ENCODE data around the gene STX10. TPM values are rescaled to one million over a fixed set of nuclear protein-coding genes. Genes with fewer than 3 reads are reported as not detected.

Gene STX10
- total and polyA plus RNA-seq, 9 donors: 33.6 to 54.5 (median 46.8) TPM

GRCh38 chr19:13120031-13120430, 30.1 kb downstream of the STX10 start:
- H3K27ac ChIP-seq (ENCODE audit: low read length): no peak overlapping the region
- no peaks in the 10 kb centered on the region for H3K27me3 ChIP-seq (ENCODE audit: control insufficient read depth, insufficient read depth, low read length)
- H3K36me3 ChIP-seq (ENCODE audit: control insufficient read depth, insufficient read depth, low read length): peaks cover 8% of the 10 kb centered on the region
- peaks cover 33% of the 10 kb centered on the region for H3K4me1 ChIP-seq (ENCODE audit: control insufficient read depth, insufficient read depth, low read length)
- WGBS (ENCODE audit: insufficient coverage): 71% methylated on average over 2 of the region's 9 CpGs
- no peak overlapping the region for H3K4me3 ChIP-seq (ENCODE audit: low read length)
- H3K9me3 ChIP-seq (replicated peaks; ENCODE audit: control insufficient read depth, low read depth, low read length): no peaks in the 10 kb centered on the region
- DNase-seq: no peak

GRCh38 chr19:13119627-13120026, 30.5 kb downstream of the STX10 start:
- Histone ChIP-seq H3K36me3 (ENCODE audit: control insufficient read depth, insufficient read depth, low read length) (peaks cover 9% of the 10 kb centered on the region), H3K27me3 (ENCODE audit: control insufficient read depth, insufficient read depth, low read length) (no peaks in the 10 kb centered on the region), H3K27ac (ENCODE audit: low read length) (no peak overlapping the region), H3K4me3 (ENCODE audit: low read length) (peak overlapping the region; percentile 94), H3K9me3 (replicated peaks; ENCODE audit: control insufficient read depth, low read depth, low read length) (no peaks in the 10 kb centered on the region), H3K4me1 (ENCODE audit: control insufficient read depth, insufficient read depth, low read length) (peaks cover 33% of the 10 kb centered on the region)
- WGBS (ENCODE audit: insufficient coverage): 74% methylated on average over 4 of the region's 8 CpGs
- DNase-seq: no peak

GRCh38 chr19:13118424-13119193, 31.6 kb downstream of the STX10 start:
- Histone ChIP-seq H3K9me3 (replicated peaks; ENCODE audit: control insufficient read depth, low read depth, low read length) (no peaks in the 10 kb centered on the region), H3K4me3 (ENCODE audit: low read length) (peak overlapping the region; percentile 94), H3K36me3 (ENCODE audit: control insufficient read depth, insufficient read depth, low read length) (peaks cover 10% of the 10 kb centered on the region), H3K27me3 (ENCODE audit: control insufficient read depth, insufficient read depth, low read length) (no peaks in the 10 kb centered on the region), H3K27ac (ENCODE audit: low read length) (no peak overlapping the region), H3K4me1 (ENCODE audit: control insufficient read depth, insufficient read depth, low read length) (peaks cover 33% of the 10 kb centered on the region)
- DNase-seq: peak; percentile 46
- WGBS (ENCODE audit: insufficient coverage): under 1% methylated on average over 43 of the region's 57 CpGs

GRCh38 chr19:13117772-13118423, 32.3 kb downstream of the STX10 start, which contains the start of gene NACC1:
TSS of gene NACC1 (plus strand) at chr19:13118264. CDS start at chr19:13135208, 16,944 bp downstream.
- Histone ChIP-seq H3K27ac (ENCODE audit: low read length) (peak within 1 kb of the TSS; percentile 67), H3K4me1 (ENCODE audit: control insufficient read depth, insufficient read depth, low read length) (peaks cover 33% of the 10 kb centered on the region), H3K9me3 (replicated peaks; ENCODE audit: control insufficient read depth, low read depth, low read length) (no peaks in the 10 kb centered on the region), H3K4me3 (ENCODE audit: low read length) (peak within 1 kb of the TSS; percentile 94), H3K36me3 (ENCODE audit: control insufficient read depth, insufficient read depth, low read length) (peaks cover 16% of the 10 kb centered on the region), H3K27me3 (ENCODE audit: control insufficient read depth, insufficient read depth, low read length) (no peaks in the 10 kb centered on the region)
- DNase-seq: peak; percentile 96
- WGBS (ENCODE audit: insufficient coverage): 0% methylated on average over 42 of the region's 65 CpGs

GRCh38 chr19:13117176-13117771, 32.9 kb downstream of the STX10 start:
- Histone ChIP-seq H3K27me3 (ENCODE audit: control insufficient read depth, insufficient read depth, low read length) (no peaks in the 10 kb centered on the region), H3K36me3 (ENCODE audit: control insufficient read depth, insufficient read depth, low read length) (peaks cover 21% of the 10 kb centered on the region), H3K9me3 (replicated peaks; ENCODE audit: control insufficient read depth, low read depth, low read length) (no peaks in the 10 kb centered on the region), H3K27ac (ENCODE audit: low read length) (peak overlapping the region; percentile 25), H3K4me1 (ENCODE audit: control insufficient read depth, insufficient read depth, low read length) (peaks cover 33% of the 10 kb centered on the region), H3K4me3 (ENCODE audit: low read length) (peak overlapping the region; percentile 88)
- no peak for DNase-seq
- WGBS (ENCODE audit: insufficient coverage): 17% methylated on average over 14 of the region's 20 CpGs

- Histone ChIP-seq H3K9me3 (replicated peaks; ENCODE audit: control insufficient read depth, low read depth, low read length) (no peaks in the 10 kb centered on the region), H3K4me1 (ENCODE audit: control insufficient read depth, insufficient read depth, low read length) (peaks cover 33% of the 10 kb centered on the region), H3K36me3 (ENCODE audit: control insufficient read depth, insufficient read depth, low read length) (peaks cover 23% of the 10 kb centered on the region), H3K27ac (ENCODE audit: low read length) (peak within 1 kb of the TSS; percentile 50), H3K4me3 (ENCODE audit: low read length) (peak within 1 kb of the TSS; percentile 88), H3K27me3 (ENCODE audit: control insufficient read depth, insufficient read depth, low read length) (no peaks in the 10 kb centered on the region)
- WGBS (ENCODE audit: insufficient coverage): 0% methylated on average over 43 of the region's 51 CpGs
- peak; percentile 97 for DNase-seq
Measured at GRCh38 chr19:13116282-13117175, 33.6 kb downstream of the STX10 start, which contains the start of gene TRMT1. TSS of gene TRMT1 (minus strand) at chr19:13116740. CDS start at chr19:13116399, 341 bp downstream.

GRCh38 chr19:13115936-13116281, 34.3 kb downstream of the STX10 start:
- Histone ChIP-seq H3K4me3 (ENCODE audit: low read length) (peak overlapping the region; percentile 88), H3K4me1 (ENCODE audit: control insufficient read depth, insufficient read depth, low read length) (peaks cover 33% of the 10 kb centered on the region), H3K36me3 (ENCODE audit: control insufficient read depth, insufficient read depth, low read length) (peaks cover 23% of the 10 kb centered on the region), H3K27me3 (ENCODE audit: control insufficient read depth, insufficient read depth, low read length) (no peaks in the 10 kb centered on the region), H3K9me3 (replicated peaks; ENCODE audit: control insufficient read depth, low read depth, low read length) (no peaks in the 10 kb centered on the region), H3K27ac (ENCODE audit: low read length) (peak overlapping the region; percentile 50)
- DNase-seq: no peak
- under 1% methylated on average over 17 of the region's 18 CpGs for WGBS (ENCODE audit: insufficient coverage)

- peaks cover 17% of the 10 kb centered on the region for H3K4me1 ChIP-seq (ENCODE audit: control insufficient read depth, insufficient read depth, low read length)
- no peaks in the 10 kb centered on the region for H3K27me3 ChIP-seq (ENCODE audit: control insufficient read depth, insufficient read depth, low read length)
- H3K27ac ChIP-seq (ENCODE audit: low read length): no peak overlapping the region
- no peak for DNase-seq
- WGBS (ENCODE audit: insufficient coverage): 95% methylated on average over 8 of the region's 10 CpGs
- no peak overlapping the region for H3K4me3 ChIP-seq (ENCODE audit: low read length)
- H3K9me3 ChIP-seq (replicated peaks; ENCODE audit: control insufficient read depth, low read depth, low read length): no peaks in the 10 kb centered on the region
- peaks cover 40% of the 10 kb centered on the region for H3K36me3 ChIP-seq (ENCODE audit: control insufficient read depth, insufficient read depth, low read length)
Measured at GRCh38 chr19:13112555-13112954, 37.6 kb downstream of the STX10 start.

- peaks cover 4% of the 10 kb centered on the region for H3K4me1 ChIP-seq (ENCODE audit: control insufficient read depth, insufficient read depth, low read length)
- H3K9me3 ChIP-seq (replicated peaks; ENCODE audit: control insufficient read depth, low read depth, low read length): no peaks in the 10 kb centered on the region
- peaks cover 42% of the 10 kb centered on the region for H3K36me3 ChIP-seq (ENCODE audit: control insufficient read depth, insufficient read depth, low read length)
- no peak for DNase-seq
- WGBS (ENCODE audit: insufficient coverage): 92% methylated on average over 8 of the region's 15 CpGs
- no peak overlapping the region for H3K4me3 ChIP-seq (ENCODE audit: low read length)
- H3K27ac ChIP-seq (ENCODE audit: low read length): no peak overlapping the region
- no peaks in the 10 kb centered on the region for H3K27me3 ChIP-seq (ENCODE audit: control insufficient read depth, insufficient read depth, low read length)
Measured at GRCh38 chr19:13110099-13110610, 40.0 kb downstream of the STX10 start.

Data from muscle of leg (tissue), 11 donors.